H1 (cell line): ENCODE results near the gene BTG2. TPM values are rescaled to one million over a fixed set of nuclear protein-coding genes. Genes with fewer than 3 reads are reported as not detected.

Experiments used
- CHD7 ChIP-seq: fragments of 300-600 bp; sonication (generic); IDR thresholded peaks from 2 replicates; pipeline ENCODE4 v1.7.1; 2012; ENCODE audit warnings: low read length, moderate library complexity, mild to moderate bottlenecking, inconsistent platforms; ENCODE audit not compliant: insufficient replicate concordance
- KDM1A ChIP-seq: fragments of 200-600, 300-600 bp; sonication (generic); IDR thresholded peaks from 2 replicates; pipeline ENCODE4 v1.7.1; 2016; ENCODE audit warnings: mild to moderate bottlenecking, low read length, borderline replicate concordance
- polyA plus RNA-seq, 7 experiments: library from polyadenylated mRNA; depleted of rRNA in 3 of 7; stranded (reverse) in 5 of 7; unstranded in 2 of 7; fragments of >200 nt in 5 of 7; fragments of 200-250 nt in 2 of 7; gene quantifications; 1 replicate in 5 of 7; 2 replicates in 1 of 7; 4 replicates in 1 of 7; pipeline versions ENCODE4 v1.2.1 to v1.2.3, GENCODE V29; 2011 to 2013; ENCODE audit warnings: missing spikeins in 2 of 7, mixed read lengths in 2 of 7
- total RNA-seq: library from RNA; stranded (reverse); fragmentation: NEBNext Ultra II Directional; extraction: Animal tissue kit (Norgen Biotek cat#: 25700); gene quantifications from 2 replicates; pipeline ENCODE4 v1.2.1, GENCODE V29; 2021

Gene BTG2
- total and polyA plus RNA-seq, 2 of the 8 experiments (the other 6 are each of a cell fraction or from before 2014, with no cell fraction given): 4.8 to 11.0 TPM

GRCh38 chr1:203282720-203283542, 22.4 kb upstream of the BTG2 start (continued):
- TF ChIP-seq CHD7 (no peak), KDM1A (no peak)
